ENCODE measurements around the gene C16orf90.

GRCh38 chr16:3471518-3472176 is 23.6 kb downstream of the C16orf90 start:
- TF ChIP-seq POLR2A (IDR thresholded peaks at IDR 0.05) (no peak), CTCF (IDR thresholded peaks at IDR 0.05) (no peak)
